ENCODE data around the gene LSM12. TPM values are rescaled to one million over a fixed set of nuclear protein-coding genes. Genes with fewer than 3 reads are reported as not detected.
"Not testable (repeated sequence)": the region's sequence is repeated elsewhere in the genome, so short reads cannot be mapped to it uniquely, and the experiment has no call there.

Gene LSM12
- polyA plus RNA-seq, result 10 to 100 TPM; 13.7 to 30.6 (median 28.6) TPM

GRCh38 chr17:44066204-44066930, at the start of gene LSM12:
LSM12 (minus strand) TSS chr17:44066671; CDS start chr17:44066587, 84 bp downstream.
- 0 to 1% (median 0%) methylated on average over 61 to 65 of the region's 65 CpGs for whole genome bisulfite sequencing, 3 donors
- peak within 1 kb of the TSS; percentile 10 for H3K27ac ChIP-seq (ENCODE audit: low read depth, low read length)

GRCh38 chr17:44115585-44116415, 49.3 kb upstream of the LSM12 start:
- H3K27ac ChIP-seq (ENCODE audit: low read depth, low read length), result no peak overlapping the region
- 51 to 60% (median 59%) methylated on average over 11 of the region's 11 CpGs for WGBS, 3 donors

GRCh38 chr17:44113868-44114840, 47.7 kb upstream of the LSM12 start:
- WGBS, 3 donors, result 76 to 90% (median 83%) methylated on average over 8 to 9 of the region's 9 CpGs
- no peak overlapping the region for H3K27ac ChIP-seq (ENCODE audit: low read depth, low read length)

GRCh38 chr17:44113382-44113781, 46.9 kb upstream of the LSM12 start:
- 71 to 94% (median 77%) methylated on average over 1 of the region's 1 CpG for WGBS, 3 donors
- no peak overlapping the region for H3K27ac ChIP-seq (ENCODE audit: low read depth, low read length)

- WGBS, 3 donors, result 73 to 81% (median 75%) methylated on average over 4 of the region's 4 CpGs
- no peak overlapping the region for H3K27ac ChIP-seq (ENCODE audit: low read depth, low read length)
Observed at GRCh38 chr17:44112284-44113280, 46.1 kb upstream of the LSM12 start.

- H3K27ac ChIP-seq (ENCODE audit: low read depth, low read length), result no peak overlapping the region
- WGBS, 3 donors, result 41 to 79% (median 73%) methylated on average over 3 of the region's 3 CpGs
Observed at GRCh38 chr17:44111777-44112176, 45.3 kb upstream of the LSM12 start.

GRCh38 chr17:44110823-44111633, 44.6 kb upstream of the LSM12 start:
- H3K27ac ChIP-seq (ENCODE audit: low read depth, low read length), result no peak overlapping the region
- WGBS, 3 donors, result 4 to 7% (median 7%) methylated on average over 25 to 28 of the region's 28 CpGs

- WGBS, 3 donors, result 67 to 81% (median 70%) methylated on average over 10 of the region's 10 CpGs
- H3K27ac ChIP-seq (ENCODE audit: low read depth, low read length), result no peak overlapping the region
Observed at GRCh38 chr17:44110011-44110686, 43.7 kb upstream of the LSM12 start.

- WGBS, 3 donors, result 55 to 69% (median 61%) methylated on average over 4 of the region's 4 CpGs
- H3K27ac ChIP-seq (ENCODE audit: low read depth, low read length), result no peak overlapping the region
Observed at GRCh38 chr17:44109312-44109630, 42.8 kb upstream of the LSM12 start.

- no peak overlapping the region for H3K27ac ChIP-seq (ENCODE audit: low read depth, low read length)
- WGBS, 3 donors, result 53 to 63% (median 62%) methylated on average over 16 of the region's 16 CpGs
Observed at GRCh38 chr17:44108440-44109311, 42.2 kb upstream of the LSM12 start.

GRCh38 chr17:44106801-44107200, 40.3 kb upstream of the LSM12 start:
- 91 to 98% (median 98%) methylated on average over 4 of the region's 4 CpGs for WGBS, 3 donors
- no peak overlapping the region for H3K27ac ChIP-seq (ENCODE audit: low read depth, low read length)

- WGBS, 3 donors, result 38 to 66% (median 38%) methylated on average over 3 of the region's 3 CpGs
Observed at GRCh38 chr17:44105941-44106340, 39.5 kb upstream of the LSM12 start.

GRCh38 chr17:44105483-44105882, 39.0 kb upstream of the LSM12 start:
- no peak overlapping the region for H3K27ac ChIP-seq (ENCODE audit: low read depth, low read length)
- WGBS, 3 donors, result 73 to 89% (median 85%) methylated on average over 3 of the region's 3 CpGs

More at GRCh38 chr17:44105941-44106340, 39.5 kb upstream of the LSM12 start:
- H3K27ac ChIP-seq (ENCODE audit: low read depth, low read length), result no peak overlapping the region

- 85 to 88% (median 87%) methylated on average over 16 of the region's 16 CpGs for whole genome bisulfite sequencing, 3 donors
- H3K27ac ChIP-seq (ENCODE audit: low read depth, low read length), result no peak overlapping the region
Observed at GRCh38 chr17:44102849-44103622, 36.6 kb upstream of the LSM12 start.

GRCh38 chr17:44101858-44102257, 35.4 kb upstream of the LSM12 start:
- H3K27ac ChIP-seq (ENCODE audit: low read depth, low read length), result not testable (repeated sequence)
- 86 to 90% (median 86%) methylated on average over 6 of the region's 6 CpGs for WGBS, 3 donors

Measured in adipose tissue (tissue), 3 donors.